Measurements from ENCODE around the gene ACSL3.
"Not testable (repeated sequence)": the region's sequence is repeated elsewhere in the genome, so short reads cannot be mapped to it uniquely, and the experiment has no call there.

The ACSL3 gene

DNA sequence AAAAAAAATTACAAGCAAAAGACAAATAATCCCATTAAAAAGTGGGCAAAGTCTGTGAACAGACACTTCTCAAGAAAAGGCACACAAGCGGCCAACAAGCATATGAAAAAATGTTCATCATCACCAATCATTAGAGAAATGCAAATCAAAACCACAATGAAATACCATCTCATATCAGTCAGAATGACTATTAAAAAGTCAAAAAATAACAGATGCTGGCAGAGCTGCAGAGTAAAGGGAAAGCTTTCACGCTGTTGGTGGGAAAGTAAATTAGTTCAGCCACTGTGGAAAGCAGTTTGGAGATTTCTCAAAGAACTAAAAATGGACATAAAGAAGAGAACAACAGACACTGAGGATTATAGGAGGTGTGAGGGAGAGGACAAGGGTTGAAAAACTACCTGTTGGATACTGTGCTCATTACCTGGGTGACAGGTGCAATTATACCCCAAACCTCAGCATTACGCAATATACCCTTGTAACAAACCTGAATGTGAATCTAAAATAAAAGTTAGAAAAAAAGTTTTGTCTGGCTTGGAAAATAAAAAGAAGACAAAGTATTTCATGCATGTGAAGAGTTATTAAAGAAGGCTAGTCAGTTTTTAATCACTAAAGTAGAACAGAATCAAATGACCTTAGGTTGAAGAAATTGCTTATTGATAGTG is 8.7 kb upstream of the ACSL3 start:
- no peak for DNase-seq (ENCODE audit: low read depth in 2 of 2)

DNA sequence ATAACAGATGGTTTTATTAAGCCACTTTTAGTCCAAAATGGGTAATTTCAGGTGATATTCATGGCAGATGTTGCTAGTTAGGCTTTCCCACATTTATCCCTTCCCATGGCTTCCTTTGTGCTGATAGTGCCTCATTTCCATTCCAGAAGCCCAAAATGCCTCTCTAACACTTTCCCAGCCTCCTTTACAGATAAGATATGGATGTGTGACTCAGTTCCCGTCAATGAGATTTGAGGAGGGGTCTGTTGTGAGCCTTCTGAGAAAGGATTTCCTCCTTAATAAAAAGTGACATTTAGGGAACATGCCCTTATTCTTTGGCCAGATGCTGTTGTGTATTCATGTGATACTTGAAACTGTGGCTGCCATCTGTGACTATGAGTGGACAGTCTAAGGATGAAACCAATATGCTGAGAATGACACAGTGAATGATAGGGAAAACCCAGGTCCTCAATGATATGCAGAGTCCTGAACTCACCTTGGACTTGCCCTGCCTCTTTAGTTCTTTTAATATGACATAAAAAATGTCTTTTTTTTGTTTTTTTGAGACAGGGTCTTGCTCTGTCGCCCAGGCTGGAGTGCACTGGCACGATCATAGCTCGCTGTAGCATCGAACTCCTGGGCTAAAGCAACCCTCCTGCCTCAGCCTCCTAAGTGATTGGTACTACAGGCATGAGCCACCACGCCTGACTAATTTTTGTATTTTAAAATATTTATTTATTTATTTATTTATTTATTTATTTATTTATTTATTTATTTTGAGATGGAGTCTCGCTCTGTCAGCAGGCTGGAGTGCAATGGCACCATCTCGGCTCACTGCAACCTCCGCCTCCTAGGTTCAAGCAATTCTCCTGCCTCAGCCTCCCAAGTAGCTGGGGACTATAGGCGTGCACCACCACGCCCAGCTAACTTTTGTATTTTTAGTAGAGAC is 5.8 kb upstream of the ACSL3 start:
- no peak for DNase-seq (ENCODE audit: low read depth in 2 of 2)

DNA sequence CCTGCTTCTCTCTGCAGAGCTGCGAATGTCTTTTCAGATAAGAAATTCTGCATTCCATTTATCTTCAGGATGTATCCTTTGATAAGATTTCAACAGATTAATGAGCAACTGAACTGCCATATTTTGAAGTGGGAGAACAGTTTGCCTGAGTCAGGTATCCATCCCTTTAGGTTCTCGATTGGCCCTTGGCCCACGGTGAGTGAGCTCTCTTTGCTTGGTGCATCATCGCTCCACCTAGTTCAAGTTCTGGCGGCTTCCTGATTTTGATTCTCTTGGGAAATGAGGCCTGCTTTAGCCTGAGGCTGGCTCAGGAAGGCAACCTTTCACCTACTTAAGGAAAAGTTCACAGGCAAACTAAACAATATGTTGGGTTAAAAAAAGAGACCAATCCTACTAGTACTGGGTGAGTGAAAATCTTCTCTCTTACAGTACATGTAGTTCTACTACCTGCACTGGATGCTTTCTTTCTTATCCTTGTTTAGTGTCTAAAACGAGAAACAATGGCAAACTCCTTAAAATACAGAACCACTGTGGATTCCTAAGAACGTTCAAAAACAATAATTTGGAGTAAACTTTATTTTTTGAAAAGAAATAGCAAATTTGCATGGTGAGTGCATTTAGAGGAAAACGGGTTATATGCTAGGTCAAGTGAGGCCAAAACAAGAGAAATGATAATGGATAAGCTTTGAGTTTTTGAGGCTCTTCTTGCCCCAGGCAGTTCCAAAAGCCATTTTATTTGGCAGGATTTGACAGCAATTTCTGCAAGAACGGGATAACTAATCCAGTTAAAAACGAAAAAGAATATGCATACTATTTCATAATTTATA is 837 bp upstream of the ACSL3 start:
- DNase-seq (ENCODE audit: low read depth in 2 of 2), result no peak

DNA sequence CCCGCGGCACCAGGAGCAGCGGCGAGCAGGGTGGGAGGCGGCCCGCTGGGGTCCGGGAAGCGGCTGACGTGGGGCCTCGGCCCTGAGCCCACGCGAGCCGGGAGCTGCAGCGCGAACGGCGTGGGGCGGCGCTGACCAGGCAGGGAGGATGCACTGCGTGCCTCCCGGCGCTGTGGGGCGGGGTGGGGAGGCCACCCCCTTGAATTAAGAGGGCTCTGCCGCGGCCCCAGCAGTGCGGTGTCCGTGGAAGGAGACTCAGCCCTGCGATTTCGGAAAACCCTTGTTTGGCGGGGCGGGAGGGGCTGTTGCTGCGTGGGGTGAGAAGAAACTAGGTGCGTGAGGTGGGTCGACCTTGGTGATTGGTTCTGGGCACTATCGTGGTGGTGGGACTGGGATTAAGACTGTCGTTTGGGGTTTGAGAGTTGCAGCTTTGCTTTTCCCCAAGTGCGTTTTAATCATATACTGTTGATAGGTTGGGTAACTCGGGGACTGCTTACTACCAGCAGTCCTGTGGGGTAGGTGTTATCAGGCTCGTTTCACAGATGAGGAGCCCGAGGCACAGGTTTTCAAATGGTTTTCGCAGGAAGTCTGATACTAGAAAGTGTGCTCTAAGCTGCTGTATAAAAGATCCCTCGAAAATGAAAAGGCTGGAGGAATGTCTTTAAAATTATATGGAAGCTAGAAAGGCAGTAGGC is 722 bp downstream of the ACSL3 start:
- DNase-seq (ENCODE audit: low read depth in 2 of 2), result peak; percentile 10 to 11

DNA sequence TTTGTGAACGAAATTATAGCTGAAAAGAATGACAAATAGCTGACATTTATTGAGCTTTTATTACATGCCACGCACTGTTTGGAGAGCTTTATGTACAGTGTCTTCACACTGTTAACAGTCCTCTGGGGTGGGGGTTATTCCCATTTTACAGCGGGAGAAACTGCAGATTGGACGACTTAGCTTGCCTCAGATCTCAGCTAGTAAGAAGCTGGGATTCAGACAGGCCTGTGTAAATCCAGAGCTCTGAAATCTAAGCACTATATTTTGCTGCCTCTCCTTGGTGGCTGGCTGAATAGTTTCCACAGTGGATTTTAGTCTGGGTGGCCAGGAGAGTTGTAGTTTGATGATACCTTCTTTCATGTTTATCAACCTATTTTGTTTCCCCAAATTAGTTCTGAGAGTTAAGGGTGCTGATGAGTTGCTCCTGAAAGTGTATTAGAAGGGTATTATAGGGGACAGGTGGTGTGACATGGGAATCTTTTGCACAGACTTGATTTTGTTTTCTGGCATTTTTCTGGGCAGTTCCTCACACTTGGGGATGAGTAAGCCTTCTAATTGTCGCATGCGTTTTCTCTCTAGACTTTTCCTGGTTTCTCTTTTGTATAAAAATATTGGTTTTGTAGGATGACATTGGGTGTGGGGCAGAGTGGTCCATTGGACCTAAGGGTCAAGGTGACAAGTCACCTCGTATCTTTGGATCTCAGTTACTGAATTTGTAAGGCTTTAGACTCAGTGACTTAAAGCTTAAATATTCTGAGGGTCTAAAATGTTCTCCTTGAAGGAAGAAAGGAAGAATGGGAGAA is 1.5 kb downstream of the ACSL3 start:
- no peak for DNase-seq (ENCODE audit: low read depth in 2 of 2)

DNA sequence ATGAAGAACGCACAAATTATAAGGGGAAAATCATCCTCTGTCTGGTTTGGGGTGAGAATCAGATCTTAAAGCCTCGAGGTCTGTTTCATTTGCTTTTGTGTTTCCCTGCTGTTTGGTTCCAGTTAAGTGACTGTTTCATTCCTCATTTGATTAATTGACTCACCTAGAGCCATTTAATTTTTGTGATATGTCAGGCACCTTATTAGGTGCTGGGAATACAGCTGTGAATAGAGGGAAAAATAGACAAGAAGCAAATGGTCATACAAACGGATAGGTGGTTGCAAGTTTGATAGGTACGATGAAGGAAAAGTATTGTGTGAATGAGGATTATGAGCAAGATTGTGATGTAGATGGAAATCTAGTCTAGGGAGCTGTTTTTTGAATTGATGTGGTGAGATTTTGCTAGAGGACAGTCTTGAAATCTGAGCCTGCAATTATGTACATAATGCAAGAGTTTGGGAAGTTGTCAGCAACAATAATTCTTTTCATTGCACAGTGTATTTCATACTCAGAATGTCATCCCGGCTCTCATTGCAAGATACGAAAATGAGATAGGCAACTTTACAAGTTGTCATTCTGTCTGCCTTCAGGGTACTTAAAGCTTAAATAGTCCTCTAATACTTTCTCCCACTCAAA is 2.2 kb downstream of the ACSL3 start:
- DNase-seq (ENCODE audit: low read depth in 2 of 2), result no peak

DNA sequence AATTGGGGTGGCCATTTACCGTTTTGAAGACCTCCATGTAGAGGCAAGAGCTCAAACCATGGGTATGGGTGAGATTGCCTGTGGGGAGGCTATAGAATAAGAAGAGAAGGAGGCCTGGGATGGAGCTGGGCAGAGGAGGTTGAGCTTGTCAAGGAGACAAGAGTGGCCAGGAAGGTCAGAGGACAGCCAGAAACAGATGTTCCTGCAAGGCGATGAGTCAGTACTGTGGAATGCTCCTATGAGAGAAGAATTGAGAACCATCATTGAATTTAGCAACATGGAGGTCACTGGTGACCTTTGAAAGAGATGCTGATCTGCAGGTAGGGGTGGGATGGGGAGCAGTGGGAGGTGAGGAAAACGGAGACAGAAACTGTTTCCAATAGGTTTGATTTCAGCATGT is 3.5 kb downstream of the ACSL3 start:
- DNase-seq (ENCODE audit: low read depth in 2 of 2), result no peak

DNA sequence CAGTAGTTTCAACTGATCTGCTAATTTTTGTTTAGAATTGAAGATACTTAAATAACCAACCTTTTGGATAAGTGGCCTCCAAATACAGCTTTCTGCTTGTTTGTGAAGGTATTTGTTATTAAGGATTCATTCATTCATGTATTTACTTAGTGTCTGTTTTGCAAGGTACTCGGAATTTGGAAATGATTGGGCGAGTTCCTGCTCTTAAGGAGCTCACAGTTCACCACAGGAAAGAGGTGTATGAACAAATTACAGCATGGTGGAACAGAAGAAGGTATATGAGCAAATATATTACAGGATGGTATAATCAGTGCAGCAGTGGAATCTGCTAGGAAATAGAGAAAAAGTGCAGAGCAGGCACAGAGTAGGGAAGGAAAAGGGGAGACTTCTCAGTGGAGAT is 4.5 kb downstream of the ACSL3 start:
- DNase-seq (ENCODE audit: low read depth in 2 of 2), result no peak

DNA sequence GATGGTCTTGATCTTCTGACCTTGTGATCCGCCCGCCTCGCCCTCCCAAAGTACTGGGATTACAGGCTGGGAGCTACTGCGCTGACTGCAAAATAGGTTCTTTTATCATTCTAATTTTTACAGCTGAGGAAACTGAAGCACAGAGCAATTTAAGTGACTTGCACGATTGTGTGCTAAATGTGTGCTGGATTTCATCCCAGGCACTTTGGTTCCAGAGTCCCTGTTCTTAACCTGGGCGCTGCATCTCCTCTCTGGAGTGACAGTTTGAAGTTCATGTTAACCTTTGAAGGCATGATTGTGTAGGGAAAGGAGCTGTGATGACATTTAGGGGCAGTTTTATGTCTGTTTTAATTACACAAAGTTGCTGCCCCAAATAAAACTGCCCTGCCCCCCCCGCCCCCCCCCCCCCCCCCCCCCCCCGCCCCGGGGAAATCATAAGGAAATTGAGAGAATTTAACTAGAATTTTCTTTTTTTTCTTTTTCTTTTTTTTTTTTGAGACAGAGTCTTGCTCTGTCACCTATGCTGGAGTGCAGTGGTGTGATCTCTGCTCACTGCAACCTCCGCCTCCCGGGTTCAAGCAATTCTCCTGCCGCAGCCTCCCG is 5.6 kb downstream of the ACSL3 start:
- no peak for DNase-seq (ENCODE audit: low read depth in 2 of 2)

DNA sequence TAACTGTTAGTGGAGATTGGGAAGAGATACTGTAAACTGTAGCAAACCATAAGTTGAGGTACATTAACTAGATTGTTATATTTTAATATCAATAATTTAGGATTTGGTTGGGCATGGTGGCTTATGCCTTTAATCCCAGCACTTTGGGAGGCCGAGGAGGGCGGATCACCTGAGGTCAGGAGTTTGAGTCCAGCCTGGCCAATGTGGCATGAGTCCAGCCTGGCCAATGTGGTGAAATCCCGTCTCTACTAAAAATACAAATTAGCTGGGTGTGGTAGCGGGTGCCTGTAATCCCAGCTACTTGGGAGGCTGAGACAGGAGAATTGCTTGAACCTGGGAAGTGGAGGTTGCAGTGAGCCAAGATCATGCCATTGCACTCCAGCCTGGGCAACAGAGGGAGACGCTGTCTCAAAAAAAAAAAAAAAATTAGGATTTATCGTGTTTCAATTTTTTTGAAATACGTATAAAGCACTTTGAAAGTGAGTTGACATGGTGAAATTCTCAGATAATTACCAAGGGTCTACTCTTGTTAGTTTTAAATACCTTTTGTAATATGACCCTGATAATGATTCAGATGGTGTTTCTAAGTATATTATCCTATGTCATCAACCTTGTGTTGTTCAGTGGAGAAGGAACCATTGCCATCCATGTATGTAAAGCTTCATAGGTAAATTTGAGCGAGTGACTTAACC is 7.9 kb downstream of the ACSL3 start:
- DNase-seq (ENCODE audit: low read depth in 2 of 2), result not testable (repeated sequence)

DNA sequence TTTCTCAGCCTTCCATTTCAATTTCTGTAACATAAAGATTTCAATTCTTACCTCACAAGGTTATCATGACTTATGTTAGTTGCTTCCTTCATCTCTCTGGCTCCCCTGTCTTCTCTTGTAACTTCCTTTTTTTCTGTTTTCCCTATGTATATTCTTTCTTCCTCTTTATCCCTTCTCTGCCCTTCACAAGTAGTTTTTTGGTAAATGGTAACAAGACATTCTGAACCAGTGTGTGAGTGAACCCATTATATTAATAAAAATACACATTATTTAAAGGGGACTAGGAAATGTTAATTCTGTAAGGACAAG is 8.4 kb downstream of the ACSL3 start:
- no peak for DNase-seq (ENCODE audit: low read depth in 2 of 2)

DNA sequence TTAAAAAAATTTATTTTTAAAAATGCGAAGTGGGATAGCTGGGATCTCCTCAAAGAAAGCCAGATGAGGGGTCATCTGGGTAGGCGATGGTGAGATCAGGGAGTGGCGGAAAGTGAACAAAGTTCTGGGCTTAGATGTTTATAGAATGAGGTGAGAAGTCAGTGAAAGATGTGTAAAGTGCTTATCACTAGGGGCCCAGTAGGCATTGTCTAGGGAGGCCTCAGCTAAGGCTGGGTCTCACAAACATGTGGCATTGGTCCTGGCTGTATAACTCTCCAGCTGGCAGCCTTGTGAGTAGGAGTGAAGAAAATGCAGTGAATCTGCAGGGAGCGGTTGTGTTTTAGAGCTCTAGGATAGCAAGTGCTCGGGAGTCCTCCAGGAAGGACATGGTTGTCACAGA is 10.5 kb downstream of the ACSL3 start:
- DNase-seq (ENCODE audit: low read depth in 2 of 2), result no peak

DNA sequence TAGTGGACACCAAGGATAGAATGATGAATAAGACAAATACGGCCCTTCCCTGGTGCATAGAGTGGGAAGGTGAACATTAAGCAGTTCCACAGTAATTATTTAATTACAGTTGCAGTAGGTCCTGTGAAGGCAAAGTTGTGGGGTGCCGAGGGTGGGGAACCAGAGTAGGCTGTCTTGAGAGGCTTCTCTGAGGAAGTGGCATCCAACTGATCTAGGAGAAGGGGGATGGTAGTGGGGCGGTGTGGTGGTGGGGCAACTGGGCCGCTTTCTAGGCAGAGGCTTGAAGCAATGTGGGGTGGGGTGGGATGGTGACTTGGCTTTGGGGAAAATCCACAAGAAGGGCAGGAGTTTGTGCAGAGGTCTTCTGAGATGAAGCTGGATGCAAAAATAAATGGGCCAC is 11.7 kb downstream of the ACSL3 start:
- no peak for DNase-seq (ENCODE audit: low read depth in 2 of 2)

DNA sequence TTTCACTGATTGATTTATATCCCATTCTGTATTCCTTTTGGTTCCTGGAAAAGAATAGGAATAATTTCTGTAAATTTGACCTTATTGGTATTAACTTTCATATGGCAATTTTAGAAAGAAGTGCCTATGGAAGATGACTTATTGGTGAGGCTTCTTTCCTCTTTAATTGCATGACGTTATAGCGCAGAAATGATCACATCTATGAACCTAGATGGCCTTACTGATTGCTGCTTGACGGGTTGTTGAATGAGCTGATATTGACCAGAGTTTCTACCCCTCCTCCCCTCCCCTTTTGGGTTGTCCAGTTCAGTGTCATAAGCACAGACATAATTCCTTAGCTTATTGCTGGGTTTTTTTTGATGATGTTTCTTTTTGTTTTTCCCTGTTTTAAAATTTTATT is 14.6 kb downstream of the ACSL3 start:
- no peak for DNase-seq (ENCODE audit: low read depth in 2 of 2)

DNA sequence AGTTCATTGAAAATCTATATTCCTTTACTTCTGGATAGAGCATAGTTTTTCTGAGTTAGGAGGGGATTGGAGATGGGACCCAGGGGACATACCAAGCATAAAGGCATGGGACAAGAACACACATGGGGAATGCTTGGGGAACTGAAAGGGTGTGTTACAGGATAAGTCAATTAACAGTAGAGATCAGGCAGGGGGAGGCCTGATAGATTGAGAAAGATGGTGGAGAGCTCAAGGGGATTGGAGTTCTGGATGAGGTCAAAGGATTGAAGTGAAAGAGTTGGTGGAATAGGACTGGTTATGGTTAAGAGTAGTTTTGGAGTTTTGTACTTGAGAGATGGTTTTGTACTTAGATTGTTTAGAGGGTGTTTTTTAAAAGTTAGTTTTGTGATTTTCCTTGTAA is 16.1 kb downstream of the ACSL3 start:
- DNase-seq (ENCODE audit: low read depth in 2 of 2), result no peak

DNA sequence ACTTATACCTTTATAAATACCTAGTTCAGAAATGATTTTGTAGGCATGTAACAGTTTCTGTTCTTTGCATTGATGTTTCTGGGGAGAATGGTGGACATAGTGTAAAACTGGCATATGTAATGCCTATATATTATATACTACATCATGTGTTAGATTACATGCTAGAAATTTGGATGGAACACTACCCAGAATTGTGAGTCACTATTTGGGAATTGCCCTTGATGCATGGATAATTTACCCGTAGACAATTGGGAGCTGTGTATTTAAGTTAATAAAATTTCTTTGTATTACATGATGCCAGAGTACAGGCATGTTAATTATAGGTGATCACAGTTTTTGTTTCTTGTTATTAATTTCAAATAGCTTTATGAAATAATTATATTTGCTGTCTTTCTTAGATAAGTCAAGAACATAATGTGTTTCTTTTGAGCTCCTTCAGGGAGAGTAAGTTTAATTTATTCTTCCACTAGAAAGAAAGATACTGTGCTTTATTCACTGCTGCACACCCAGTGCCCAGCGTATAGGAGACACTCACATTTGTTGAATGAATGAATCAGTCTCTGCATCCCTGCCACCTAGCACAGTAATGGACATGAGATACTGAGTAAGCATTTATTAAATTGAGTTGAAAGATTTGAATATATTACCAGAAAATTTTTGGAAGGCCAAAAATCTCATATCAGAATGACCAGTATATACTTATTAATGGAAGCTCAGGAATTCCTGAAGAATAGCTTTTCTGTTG is 16.9 kb downstream of the ACSL3 start:
- no peak for DNase-seq (ENCODE audit: low read depth in 2 of 2)

DNA sequence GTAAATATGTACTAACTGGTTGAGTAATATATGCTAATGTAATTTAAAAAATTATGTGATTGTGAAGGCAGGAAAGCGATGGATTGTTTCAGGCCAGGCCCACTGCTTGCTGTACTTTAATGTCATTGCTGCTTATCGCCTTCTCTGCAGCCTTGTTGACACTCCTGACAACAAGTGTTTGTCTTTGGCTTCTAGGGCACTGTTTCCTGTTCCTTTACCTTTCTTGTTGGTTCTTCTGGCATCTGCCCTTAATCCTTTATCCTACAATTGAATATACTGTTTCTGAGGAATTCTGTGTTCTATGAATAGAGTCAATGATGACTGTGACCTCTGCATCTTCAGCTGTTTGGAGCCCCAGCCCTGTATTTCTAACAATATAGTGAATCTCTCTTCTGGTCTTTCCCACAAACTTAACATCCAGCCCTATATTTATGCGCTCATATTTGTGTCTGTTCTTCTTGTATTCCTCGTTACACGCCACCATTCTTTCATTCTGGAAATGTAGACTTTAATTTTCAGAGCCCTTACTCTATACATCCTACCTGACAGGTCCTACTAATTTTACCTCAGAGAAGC is 17.6 kb downstream of the ACSL3 start:
- no peak for DNase-seq (ENCODE audit: low read depth in 2 of 2)

DNA sequence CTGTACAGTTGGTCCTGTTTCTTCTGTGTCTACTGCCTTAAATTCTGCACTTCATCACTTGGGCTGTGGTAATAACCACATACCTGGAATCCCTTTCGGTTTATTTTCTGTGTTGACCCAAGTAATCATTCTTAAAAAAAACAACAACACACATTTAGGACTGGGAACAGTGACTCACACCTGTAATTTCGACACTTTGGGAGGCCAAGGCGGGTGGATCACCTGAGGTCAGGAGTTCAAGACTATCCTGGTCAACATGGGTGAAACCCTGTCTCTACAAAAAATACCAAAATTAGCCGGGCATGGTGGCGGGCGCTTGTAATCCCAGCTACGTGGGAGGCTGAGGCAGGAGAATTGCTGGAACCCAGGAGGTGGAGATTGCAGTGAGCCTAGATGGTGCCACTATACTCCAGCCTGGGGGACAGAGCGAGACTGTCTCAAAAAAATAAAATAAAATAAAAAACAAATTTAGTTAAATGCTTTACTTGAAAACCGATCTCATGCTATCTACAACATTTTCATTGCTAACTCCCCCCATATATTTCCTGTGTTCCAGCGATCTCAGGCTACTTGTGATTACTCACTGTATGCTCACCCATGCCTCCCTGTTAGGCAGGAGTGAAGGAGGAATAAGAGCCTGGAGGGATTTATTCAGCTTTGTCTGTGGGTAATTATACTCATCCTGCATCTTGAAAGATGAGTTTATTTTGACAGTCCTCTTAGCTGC is 18.2 kb downstream of the ACSL3 start:
- no peak for DNase-seq (ENCODE audit: low read depth in 2 of 2)
